HG03460 (cell line): ENCODE results near the gene F12.

Source experiments
- ATAC-seq: cut with Tn5 transposase; IDR thresholded peaks from one replicate; pipeline ENCODE4 v1.9.1; 2021; ENCODE audit not compliant: unreplicated experiment

F12 gene

GRCh38 chr5:177357459-177358351, 51.7 kb downstream of the F12 start, which contains the start of gene RGS14:
Gene RGS14, plus strand, starts transcription at chr5:177357924. Its CDS starts 101 bp downstream, at chr5:177358025.
- ATAC-seq: peak; percentile 90

GRCh38 chr5:177357146-177357458, 52.3 kb downstream of the F12 start:
- no peak for ATAC-seq

GRCh38 chr5:177356746-177357145, 52.6 kb downstream of the F12 start:
- ATAC-seq: no peak

- no peak for ATAC-seq
Measured at GRCh38 chr5:177355868-177356168, 53.5 kb downstream of the F12 start.

GRCh38 chr5:177355162-177355867, 54.0 kb downstream of the F12 start:
- no peak for ATAC-seq

- ATAC-seq: no peak
Measured at GRCh38 chr5:177354711-177355110, 54.7 kb downstream of the F12 start.

- no peak for ATAC-seq
Measured at GRCh38 chr5:177354256-177354655, 55.1 kb downstream of the F12 start.

- no peak for ATAC-seq
Measured at GRCh38 chr5:177353093-177353492, 56.3 kb downstream of the F12 start.
